Left ventricle myocardium inferior (tissue), 1 donor: Measurements from ENCODE around the gene CNTNAP2. TPM values are rescaled to one million over a fixed set of nuclear protein-coding genes. Genes with fewer than 3 reads are reported as not detected.

Source experiments
- DNase-seq: peaks from one replicate; pipeline ENCODE4 v3.0.0-alpha.2; 2020
- H3K27ac ChIP-seq: fragments of 200-600 bp; replicated peaks from 2 replicates; pipeline ENCODE4 v1.8.0; 2021
- H3K27me3 ChIP-seq: fragments of 200-600 bp; 2 replicates; pipeline ENCODE4 v1.8.0; 2021; ENCODE audit warnings: low read depth
- H3K36me3 ChIP-seq: fragments of 200-600 bp; 2 replicates; pipeline ENCODE4 v1.8.0; 2021
- H3K4me1 ChIP-seq: fragments of 200-600 bp; 2 replicates; pipeline ENCODE4 v1.8.0; 2021
- H3K4me3 ChIP-seq: fragments of 200-600 bp; 2 replicates; pipeline ENCODE4 v1.8.0; 2021; ENCODE audit warnings: mild to moderate bottlenecking, moderate library complexity
- H3K9me3 ChIP-seq: fragments of 200-600 bp; replicated peaks from 2 replicates; pipeline ENCODE4 v1.8.0; 2021
- CTCF ChIP-seq: fragments of 200-600 bp; IDR thresholded peaks from 2 replicates; pipeline ENCODE4 v1.8.0; 2021; ENCODE audit warnings: antibody characterized with exemption, mild to moderate bottlenecking, borderline replicate concordance
- intact Hi-C: fragments of 100-400 bp; cut with micrococcal nuclease; formaldehyde crosslinking; loops from one replicate; pipeline ENCODE4 v1.11.0; 2022
- total RNA-seq: library from RNA; stranded (reverse); fragmentation: NEBNext Ultra II Directional; extraction: Animal tissue kit (Norgen Biotek cat#: 25700); gene quantifications from one replicate; pipeline ENCODE4 v1.2.1, GENCODE V29; 2021
- donor health status: DM: no; HTN: yes; CAD: no; lungs with severe emphysema.

Gene CNTNAP2
- total RNA-seq, 1 donor from 2014 or later: 0.99 TPM

DNA sequence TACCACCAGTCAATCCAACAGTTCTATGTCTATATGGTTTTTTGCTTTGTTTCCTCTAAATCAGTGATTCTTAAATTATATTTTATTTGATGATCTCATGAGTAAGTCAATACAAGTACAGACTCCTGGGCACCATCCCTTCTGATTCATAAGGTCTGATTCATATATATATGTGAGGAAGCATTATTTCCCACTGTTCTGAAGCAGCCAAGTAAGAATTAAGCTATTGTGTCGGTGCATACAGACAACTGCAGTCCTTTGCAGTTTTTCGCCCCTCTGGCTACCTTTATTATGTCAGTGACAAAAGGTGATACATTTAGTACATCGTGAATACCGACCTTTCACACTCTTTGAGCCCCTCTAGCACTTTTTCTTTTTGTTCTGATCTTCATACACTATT lies 1394.3 kb downstream of the CNTNAP2 start:
- Histone ChIP-seq H3K4me3 (no peak overlapping the region), H3K36me3 (no peaks in the 10 kb centered on the region), H3K9me3 (no peaks in the 10 kb centered on the region), H3K27ac (no peak overlapping the region), H3K27me3 (no peaks in the 10 kb centered on the region), H3K4me1 (no peaks in the 10 kb centered on the region)
- no peak for DNase-seq
- intact Hi-C loops: no loop called here
- no peak for TF ChIP-seq CTCF

GRCh38 chr7:147513451-147513850 lies 1396.8 kb downstream of the CNTNAP2 start:
- Histone ChIP-seq H3K27me3 (no peaks in the 10 kb centered on the region), H3K4me1 (no peaks in the 10 kb centered on the region), H3K36me3 (no peaks in the 10 kb centered on the region), H3K4me3 (no peak overlapping the region), H3K27ac (no peak overlapping the region), H3K9me3 (no peaks in the 10 kb centered on the region)
- intact Hi-C loops: no loop called here
- TF ChIP-seq CTCF: no peak
- no peak for DNase-seq

- H3K9me3 ChIP-seq: no peaks in the 10 kb centered on the region
- TF ChIP-seq CTCF: no peak
- intact Hi-C loops: no loop called here
- H3K27ac ChIP-seq: no peak overlapping the region
- H3K4me1 ChIP-seq: no peaks in the 10 kb centered on the region
- DNase-seq: no peak
- H3K36me3 ChIP-seq: no peaks in the 10 kb centered on the region
- H3K27me3 ChIP-seq: no peaks in the 10 kb centered on the region
- no peak overlapping the region for H3K4me3 ChIP-seq
Measured at GRCh38 chr7:147516391-147516790, 1399.8 kb downstream of the CNTNAP2 start.

GRCh38 chr7:147519062-147519461 lies 1402.5 kb downstream of the CNTNAP2 start:
- intact Hi-C loops: no loop called here
- Histone ChIP-seq H3K36me3 (no peaks in the 10 kb centered on the region), H3K27ac (no peak overlapping the region), H3K4me3 (no peak overlapping the region), H3K4me1 (no peaks in the 10 kb centered on the region), H3K9me3 (no peaks in the 10 kb centered on the region), H3K27me3 (no peaks in the 10 kb centered on the region)
- DNase-seq: no peak
- TF ChIP-seq CTCF: no peak

DNA sequence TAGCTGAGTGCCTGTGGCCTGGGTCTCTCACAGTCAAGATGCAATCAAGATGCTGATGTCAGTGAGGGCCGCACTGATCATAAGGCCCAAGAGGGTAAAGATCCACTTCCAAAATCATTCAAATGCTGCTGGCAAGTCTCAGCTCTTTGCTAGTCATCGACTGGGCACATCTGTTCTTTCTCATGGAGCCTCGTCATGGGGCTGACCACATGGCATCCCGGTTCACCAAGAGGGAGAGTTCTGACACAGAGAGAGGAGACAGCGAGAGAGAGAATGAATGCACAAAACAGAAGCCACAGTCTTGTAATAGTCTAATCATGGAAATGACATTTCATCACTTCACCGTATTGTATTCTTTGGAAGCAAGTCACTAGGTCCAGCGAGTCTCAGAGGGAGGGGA lies 1406.5 kb downstream of the CNTNAP2 start:
- TF ChIP-seq CTCF: no peak

GRCh38 chr7:147524726-147525250 lies 1408.2 kb downstream of the CNTNAP2 start:
- Histone ChIP-seq H3K36me3 (no peaks in the 10 kb centered on the region), H3K4me1 (no peaks in the 10 kb centered on the region), H3K9me3 (no peaks in the 10 kb centered on the region), H3K4me3 (no peak overlapping the region), H3K27ac (no peak overlapping the region), H3K27me3 (no peaks in the 10 kb centered on the region)
- intact Hi-C loops: no loop called here
- no peak for TF ChIP-seq CTCF
- no peak for DNase-seq

More for the DNA sequence above, 1406.5 kb downstream of the CNTNAP2 start:
- no peak for DNase-seq
- Histone ChIP-seq H3K27me3 (no peaks in the 10 kb centered on the region), H3K9me3 (no peaks in the 10 kb centered on the region), H3K4me1 (no peaks in the 10 kb centered on the region), H3K36me3 (no peaks in the 10 kb centered on the region), H3K27ac (no peak overlapping the region), H3K4me3 (no peak overlapping the region)
- intact Hi-C loops: no loop called here
